CD4-positive, alpha-beta T cell (primary cell): ENCODE measurements around the gene LIPG. TPM values are rescaled to one million over a fixed set of nuclear protein-coding genes. Genes with fewer than 3 reads are reported as not detected.

Experiments used
- ATAC-seq: fragments of 200-7000 bp; cut with Tn5 transposase; one replicate; pipeline ENCODE4 v1.10.0; 2022; ENCODE audit warnings: mild to moderate bottlenecking; ENCODE audit not compliant: poor library complexity
- CTCF ChIA-PET: fragments of 350-600 bp; sonication (Branson Sonifier 250); formaldehyde crosslinking; loops from one replicate; lab custom pipeline; 2021; ENCODE audit warnings: antibody characterized with exemption, inconsistent platforms; lab: Charles Lee
- POLR2A ChIA-PET: fragments of 350-600 bp; sonication (Branson Sonifier 250); formaldehyde crosslinking; loops from one replicate; lab custom pipeline; 2021; ENCODE audit warnings: antibody characterized with exemption, inconsistent platforms; lab: Charles Lee
- DNase-seq, 14 experiments: peaks; one replicate each; pipeline ENCODE4 v3.0.0-alpha.2; 2013 to 2020; ENCODE audit warnings: mixed read lengths in 2 of 14
- H3K27ac ChIP-seq, 2 donors: one replicate each; pipeline versions ENCODE4 v1.5.1 to v1.7.0; 2013; ENCODE audit warnings: low read length in 2 of 2, low read depth in 1 of 2, mild to moderate bottlenecking in 1 of 2
- H3K27me3 ChIP-seq, 2 experiments: 1 replicate in 1 of 2; 2 replicates in 1 of 2; pipeline versions ENCODE4 v1.6.1 to v1.7.0; 2013; ENCODE audit warnings: low read length in 2 of 2, control low read depth in 1 of 2, mild to moderate bottlenecking in 1 of 2, moderate library complexity in 1 of 2; ENCODE audit not compliant: insufficient read depth in 2 of 2, control insufficient read depth in 1 of 2
- H3K36me3 ChIP-seq: one replicate; pipeline ENCODE4 v1.6.1; 2013; ENCODE audit warnings: low read length, control low read depth; ENCODE audit not compliant: insufficient read depth
- H3K4me1 ChIP-seq: one replicate; pipeline ENCODE4 v1.6.1; 2013; ENCODE audit warnings: low read length, control low read depth; ENCODE audit not compliant: insufficient read depth
- H3K4me3 ChIP-seq: one replicate; pipeline ENCODE4 v1.5.1; 2013; ENCODE audit warnings: mild to moderate bottlenecking, low read length, moderate library complexity
- H3K9me3 ChIP-seq, 2 experiments: 1 replicate in 1 of 2; 2 replicates in 1 of 2; pipeline versions ENCODE4 v1.6.1 to v1.7.0; 2013; ENCODE audit warnings: low read length in 2 of 2, mild to moderate bottlenecking in 2 of 2, control low read depth in 1 of 2, moderate library complexity in 1 of 2; ENCODE audit not compliant: control insufficient read depth in 1 of 2, insufficient read depth in 1 of 2
- H3K27ac Mint-ChIP-seq: one replicate; pipeline ENCODE4 v1.8.0; 2020; ENCODE audit warnings: mixed read lengths
- H3K27me3 Mint-ChIP-seq: one replicate; pipeline ENCODE4 v1.8.0; 2021; ENCODE audit warnings: mixed read lengths
- H3K36me3 Mint-ChIP-seq: one replicate; pipeline ENCODE4 v1.8.0; 2021; ENCODE audit warnings: low read depth, mixed read lengths
- H3K4me1 Mint-ChIP-seq: one replicate; pipeline ENCODE4 v1.8.0; 2021; ENCODE audit warnings: low read depth, mixed read lengths
- H3K4me3 Mint-ChIP-seq: one replicate; pipeline ENCODE4 v1.8.0; 2020; ENCODE audit warnings: mild to moderate bottlenecking, mixed read lengths
- H3K9me3 Mint-ChIP-seq: one replicate; pipeline ENCODE4 v1.8.0; 2020; ENCODE audit warnings: mixed read lengths
- CTCF ChIP-seq: fragments of 200-600 bp; IDR thresholded peaks from one replicate; pipeline ENCODE4 v1.8.0; 2022; ENCODE audit warnings: antibody characterized with exemption, mild to moderate bottlenecking
- intact Hi-C, 2 experiments: fragments of 100-400 bp; cut with DNase I in 1 of 2; cut with micrococcal nuclease in 1 of 2; formaldehyde crosslinking; loops; one replicate each; pipeline versions ENCODE4 v1.15.1 to v1.9.0; 2023 to 2025; cut with DNase I, micrococcal nuclease
- total RNA-seq, 174 experiments: library from RNA in 2 of 174; stranded (reverse) in 2 of 174; gene quantifications; one replicate each; pipeline ENCODE4 v1.2.3 and lab custom pipeline; 2021 to 2026

LIPG gene
- total RNA-seq, 2 experiments from 2014 or later: not detected

- intact Hi-C loops: no loop called here
- H3K4me3 Mint-ChIP-seq: no peak overlapping the region
Measured at GRCh38 chr18:49524951-49525350, 36.9 kb upstream of the LIPG start.

GRCh38 chr18:49525981-49526380, 35.9 kb upstream of the LIPG start:
- Mint-ChIP-seq H3K36me3 (no peaks in the 10 kb centered on the region), H3K4me3 (no peak overlapping the region), H3K27me3 (peaks cover 22% of the 10 kb centered on the region), H3K27ac (no peak overlapping the region), H3K9me3 (no peaks in the 10 kb centered on the region), H3K4me1 (no peaks in the 10 kb centered on the region)
- DNase-seq (no peak), ATAC-seq (no peak)
- no peak for TF ChIP-seq CTCF
- ChIA-PET POLR2A (no interaction called here), CTCF (interaction anchor here (1.2 kb wide), 1 partner anchor 9 kb away, joined by 3 read pairs; no protein-coding TSS in a partner anchor)
- Histone ChIP-seq H3K4me1 (no peaks in the 10 kb centered on the region), H3K27me3 (no peaks in the 10 kb centered on the region), H3K27ac (no peak overlapping the region), H3K9me3 (no peaks in the 10 kb centered on the region), H3K36me3 (no peaks in the 10 kb centered on the region), H3K4me3 (no peak overlapping the region)
- intact Hi-C loops: no loop called here

More at GRCh38 chr18:49524951-49525350, 36.9 kb upstream of the LIPG start:
- Mint-ChIP-seq H3K36me3 (no peaks in the 10 kb centered on the region), H3K9me3 (no peaks in the 10 kb centered on the region), H3K27me3 (peaks cover 12% of the 10 kb centered on the region), H3K4me1 (no peaks in the 10 kb centered on the region), H3K27ac (no peak overlapping the region)
- ATAC-seq (no peak), DNase-seq (no peak)
- POLR2A ChIA-PET: no interaction called here
- Histone ChIP-seq H3K4me1 (no peaks in the 10 kb centered on the region), H3K27me3 (no peaks in the 10 kb centered on the region), H3K9me3 (no peaks in the 10 kb centered on the region), H3K36me3 (no peaks in the 10 kb centered on the region), H3K27ac (no peak overlapping the region), H3K4me3 (no peak overlapping the region)
- TF ChIP-seq CTCF: no peak
- CTCF ChIA-PET: interaction anchor here (1.2 kb wide), 1 partner anchor 8 kb away, joined by 3 read pairs; no protein-coding TSS in a partner anchor

GRCh38 chr18:49527631-49528327, 34.1 kb upstream of the LIPG start:
- Mint-ChIP-seq H3K27ac (no peak overlapping the region), H3K4me3 (no peak overlapping the region), H3K27me3 (peaks cover 27% of the 10 kb centered on the region), H3K36me3 (no peaks in the 10 kb centered on the region), H3K4me1 (no peaks in the 10 kb centered on the region), H3K9me3 (no peaks in the 10 kb centered on the region)
- Histone ChIP-seq H3K27ac (no peak overlapping the region), H3K27me3 (peaks cover 0 to 2% of the 10 kb centered on the region in 2 experiments), H3K4me1 (no peaks in the 10 kb centered on the region), H3K4me3 (no peak overlapping the region), H3K9me3 (no peaks in the 10 kb centered on the region), H3K36me3 (no peaks in the 10 kb centered on the region)
- no peak for TF ChIP-seq CTCF
- ChIA-PET CTCF (no interaction called here), POLR2A (no interaction called here)
- intact Hi-C loops: no loop called here
- ATAC-seq: no peak
- DNase-seq: no peak
